Hematopoietic multipotent progenitor cell (in vitro differentiated cells): ENCODE data around the gene OPTC. TPM values are rescaled to one million over a fixed set of nuclear protein-coding genes. Genes with fewer than 3 reads are reported as not detected.
A peak's percentile ranks its signal among the peaks of the same experiment; 100 is the strongest.

Source experiments
- DNase-seq, 3 donors: peaks; one replicate each; pipeline ENCODE4 v3.0.0-alpha.2; 2011 to 2015; ENCODE audit warnings: low read depth in 2 of 3, low spot score in 2 of 3
- total RNA-seq: library from RNA; depleted of rRNA; stranded (reverse); fragments of >200 nt; gene quantifications from one replicate; pipeline ENCODE4 v1.2.3, GENCODE V29; 2012

Gene OPTC
- total RNA-seq, 1 donor, result not detected

- DNase-seq, result no peak
These were observed 3.3 kb upstream of the OPTC start for GRCh38 chr1:203490607-203491006.

- no peak for DNase-seq
These were observed 2.3 kb upstream of the OPTC start for GRCh38 chr1:203491664-203492063.

- no peak for DNase-seq
These were observed 1.7 kb upstream of the OPTC start for GRCh38 chr1:203492082-203492747.

GRCh38 chr1:203492748-203493130, 1.2 kb upstream of the OPTC start:
- DNase-seq, result no peak

- DNase-seq, result no peak
These were observed 1.9 kb downstream of the OPTC start for GRCh38 chr1:203495845-203496244.

GRCh38 chr1:203497269-203497777, 3.4 kb downstream of the OPTC start:
- DNase-seq, result no peak

GRCh38 chr1:203499643-203500278, 5.8 kb downstream of the OPTC start:
- DNase-seq, result no peak

- no peak for DNase-seq
These were observed 6.3 kb downstream of the OPTC start for GRCh38 chr1:203500279-203500678.

- DNase-seq, result no peak
These were observed 9.9 kb downstream of the OPTC start for GRCh38 chr1:203503836-203504235.

GRCh38 chr1:203504400-203505250, 10.7 kb downstream of the OPTC start:
- peak; percentile 60 to 87 (median 69) for DNase-seq

GRCh38 chr1:203505526-203506204, 11.7 kb downstream of the OPTC start:
- no peak for DNase-seq

- DNase-seq, result no peak
These were observed 13.1 kb downstream of the OPTC start for GRCh38 chr1:203506858-203507626.

- no peak for DNase-seq
These were observed 13.8 kb downstream of the OPTC start for GRCh38 chr1:203507759-203508158.

- no peak for DNase-seq
These were observed 14.6 kb downstream of the OPTC start for GRCh38 chr1:203508463-203509073.

GRCh38 chr1:203509135-203509534, 15.2 kb downstream of the OPTC start:
- DNase-seq, result no peak

GRCh38 chr1:203511513-203511912, 17.6 kb downstream of the OPTC start:
- no peak for DNase-seq

- no peak for DNase-seq
These were observed 18.0 kb downstream of the OPTC start for GRCh38 chr1:203511930-203512329.

- DNase-seq, result no peak
These were observed 18.5 kb downstream of the OPTC start for GRCh38 chr1:203512517-203512847.

GRCh38 chr1:203512848-203513584, 19.1 kb downstream of the OPTC start:
- peak in 2 of 3 donors; percentile 70 for DNase-seq
